NCI-H748 (cell line): Measurements from ENCODE around the gene NXPE3.

Experiments used
- DNase-seq: peaks from one replicate; lab custom pipeline; 2025; ENCODE audit not compliant: unreplicated experiment; lab: John Stamatoyannopoulos, UW

Gene NXPE3

GRCh38 chr3:101873619-101874018 is 94.6 kb downstream of the NXPE3 start:
- no peak for DNase-seq

DNA sequence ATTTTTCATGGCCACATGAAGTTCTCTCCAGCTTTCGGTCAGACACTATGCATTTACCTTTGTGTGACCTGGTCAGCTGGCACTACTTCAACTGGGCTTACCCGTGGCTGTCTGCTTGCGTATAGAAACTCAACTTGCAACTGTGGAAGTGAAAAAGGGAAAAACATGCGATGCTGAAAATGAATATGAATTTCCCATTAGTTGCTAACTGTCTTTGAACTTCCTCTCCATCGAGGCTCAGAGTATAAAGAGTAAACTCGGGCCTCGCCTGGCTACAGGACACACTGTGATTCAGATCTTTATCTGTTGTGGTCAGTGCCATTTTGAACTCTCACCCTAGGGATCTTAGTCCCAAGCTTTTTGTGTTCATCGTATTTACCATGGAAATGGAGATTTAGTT is 97.1 kb downstream of the NXPE3 start:
- no peak for DNase-seq
